ENCODE results near the gene PRDM15. TPM values are rescaled to one million over a fixed set of nuclear protein-coding genes. Genes with fewer than 3 reads are reported as not detected.
A peak's percentile ranks its signal among the peaks of the same experiment; 100 is the strongest.

Gene PRDM15
- total RNA-seq, 2 donors from 2014 or later, result 6.7 to 18.1 TPM

GRCh38 chr21:41781050-41781410 is 98.1 kb downstream of the PRDM15 start:
- no peaks in the 10 kb centered on the region for H3K9me3 ChIP-seq
- H3K36me3 ChIP-seq, result no peaks in the 10 kb centered on the region
- H3K4me3 ChIP-seq, result no peak overlapping the region
- WGBS, result 78% methylated on average over 2 of the region's 2 CpGs
- no peak overlapping the region for H3K27ac ChIP-seq
- intact Hi-C loops (cut with DNase I), result loop anchor here (5.0 kb wide), 1 partner anchor 499 kb away; no protein-coding TSS in a partner anchor
- H3K27me3 ChIP-seq (replicated peaks; ENCODE audit: insufficient read depth), result no peaks in the 10 kb centered on the region
- DNase-seq (ENCODE audit: low spot score), result no peak
- no peak for TF ChIP-seq POLR2AphosphoS5 (IDR thresholded peaks at IDR 0.05)
- TF ChIP-seq POLR2A (IDR thresholded peaks at IDR 0.05), result no peak
- TF ChIP-seq CTCF (IDR thresholded peaks at IDR 0.05), result no peak
- H3K4me1 ChIP-seq (replicated peaks), result no peaks in the 10 kb centered on the region

GRCh38 chr21:41780337-41781049 is 98.7 kb downstream of the PRDM15 start:
- Histone ChIP-seq H3K27ac (no peak overlapping the region), H3K9me3 (no peaks in the 10 kb centered on the region), H3K27me3 (replicated peaks; ENCODE audit: insufficient read depth) (no peaks in the 10 kb centered on the region), H3K4me1 (replicated peaks) (no peaks in the 10 kb centered on the region), H3K4me3 (no peak overlapping the region), H3K36me3 (no peaks in the 10 kb centered on the region)
- intact Hi-C loops (cut with DNase I), result loop anchor here (5.0 kb wide), 1 partner anchor 498 kb away; no protein-coding TSS in a partner anchor
- WGBS, result 74% methylated on average over 1 of the region's 1 CpG
- no peak for DNase-seq (ENCODE audit: low spot score)
- TF ChIP-seq CTCF (IDR thresholded peaks at IDR 0.05) (no peak), POLR2A (IDR thresholded peaks at IDR 0.05) (no peak), POLR2AphosphoS5 (IDR thresholded peaks at IDR 0.05) (no peak)

GRCh38 chr21:41779659-41780058 is 99.5 kb downstream of the PRDM15 start:
- WGBS, result 27% methylated on average over 5 of the region's 5 CpGs
- no peaks in the 10 kb centered on the region for H3K4me1 ChIP-seq (replicated peaks)
- H3K4me3 ChIP-seq, result no peak overlapping the region
- H3K36me3 ChIP-seq, result no peaks in the 10 kb centered on the region
- TF ChIP-seq CTCF (IDR thresholded peaks at IDR 0.05), result peak in 1 of 4 experiments; percentile 16
- no peak for TF ChIP-seq POLR2AphosphoS5 (IDR thresholded peaks at IDR 0.05)
- no peak for TF ChIP-seq POLR2A (IDR thresholded peaks at IDR 0.05)
- H3K9me3 ChIP-seq, result no peaks in the 10 kb centered on the region
- intact Hi-C loops (cut with DNase I), result loop anchor here (5.0 kb wide), 1 partner anchor 497 kb away; no protein-coding TSS in a partner anchor
- H3K27me3 ChIP-seq (replicated peaks; ENCODE audit: insufficient read depth), result no peaks in the 10 kb centered on the region
- peak overlapping the region in 1 of 2 donors; percentile 22 for H3K27ac ChIP-seq
- no peak for DNase-seq (ENCODE audit: low spot score)

GRCh38 chr21:41778930-41779600 is 100.1 kb downstream of the PRDM15 start:
- DNase-seq (ENCODE audit: low spot score), result no peak
- no peaks in the 10 kb centered on the region for H3K4me1 ChIP-seq (replicated peaks)
- intact Hi-C loops (cut with DNase I), result loop anchor here (1.0 kb wide), 1 partner anchor 167 kb away; no protein-coding TSS in a partner anchor
- H3K27ac ChIP-seq, result peak overlapping the region in 1 of 2 donors; percentile 22
- H3K36me3 ChIP-seq, result no peaks in the 10 kb centered on the region
- H3K4me3 ChIP-seq, result no peak overlapping the region
- WGBS, result 35% methylated on average over 16 of the region's 16 CpGs
- H3K27me3 ChIP-seq (replicated peaks; ENCODE audit: insufficient read depth), result no peaks in the 10 kb centered on the region
- TF ChIP-seq CTCF (IDR thresholded peaks at IDR 0.05), result no peak
- no peak for TF ChIP-seq POLR2A (IDR thresholded peaks at IDR 0.05)
- TF ChIP-seq POLR2AphosphoS5 (IDR thresholded peaks at IDR 0.05), result no peak
- no peaks in the 10 kb centered on the region for H3K9me3 ChIP-seq

Data from prostate gland (tissue), 2 donors.